ENCODE data around the gene HOOK2.

Gene HOOK2

GRCh38 chr19:12770922-12771321, 4.4 kb downstream of the HOOK2 start:
- Histone ChIP-seq H3K9ac (no peak overlapping the region), H3K4me2 (ENCODE audit: low read length) (no peak overlapping the region), H3K4me1 (peaks cover 4% of the 10 kb centered on the region), H3K27me3 (ENCODE audit: control insufficient read depth, insufficient read depth, low read length) (no peaks in the 10 kb centered on the region), H3K79me2 (peaks cover 2% of the 10 kb centered on the region), H3K4me3 (ENCODE audit: low read depth, low read length) (no peak overlapping the region), H3K9me3 (ENCODE audit: control insufficient read depth, low read length) (no peaks in the 10 kb centered on the region), H3K27ac (no peak overlapping the region), H3K36me3 (ENCODE audit: control insufficient read depth, insufficient read depth, low read length) (no peaks in the 10 kb centered on the region), H2AFZ (no peak overlapping the region)
- TF ChIP-seq, protein P1, sequence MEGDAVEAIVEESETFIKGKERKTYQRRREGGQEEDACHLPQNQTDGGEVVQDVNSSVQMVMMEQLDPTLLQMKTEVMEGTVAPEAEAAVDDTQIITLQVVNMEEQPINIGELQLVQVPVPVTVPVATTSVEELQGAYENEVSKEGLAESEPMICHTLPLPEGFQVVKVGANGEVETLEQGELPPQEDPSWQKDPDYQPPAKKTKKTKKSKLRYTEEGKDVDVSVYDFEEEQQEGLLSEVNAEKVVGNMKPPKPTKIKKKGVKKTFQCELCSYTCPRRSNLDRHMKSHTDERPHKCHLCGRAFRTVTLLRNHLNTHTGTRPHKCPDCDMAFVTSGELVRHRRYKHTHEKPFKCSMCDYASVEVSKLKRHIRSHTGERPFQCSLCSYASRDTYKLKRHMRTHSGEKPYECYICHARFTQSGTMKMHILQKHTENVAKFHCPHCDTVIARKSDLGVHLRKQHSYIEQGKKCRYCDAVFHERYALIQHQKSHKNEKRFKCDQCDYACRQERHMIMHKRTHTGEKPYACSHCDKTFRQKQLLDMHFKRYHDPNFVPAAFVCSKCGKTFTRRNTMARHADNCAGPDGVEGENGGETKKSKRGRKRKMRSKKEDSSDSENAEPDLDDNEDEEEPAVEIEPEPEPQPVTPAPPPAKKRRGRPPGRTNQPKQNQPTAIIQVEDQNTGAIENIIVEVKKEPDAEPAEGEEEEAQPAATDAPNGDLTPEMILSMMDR (IDR thresholded peaks at IDR 0.05) = no peak

DNA sequence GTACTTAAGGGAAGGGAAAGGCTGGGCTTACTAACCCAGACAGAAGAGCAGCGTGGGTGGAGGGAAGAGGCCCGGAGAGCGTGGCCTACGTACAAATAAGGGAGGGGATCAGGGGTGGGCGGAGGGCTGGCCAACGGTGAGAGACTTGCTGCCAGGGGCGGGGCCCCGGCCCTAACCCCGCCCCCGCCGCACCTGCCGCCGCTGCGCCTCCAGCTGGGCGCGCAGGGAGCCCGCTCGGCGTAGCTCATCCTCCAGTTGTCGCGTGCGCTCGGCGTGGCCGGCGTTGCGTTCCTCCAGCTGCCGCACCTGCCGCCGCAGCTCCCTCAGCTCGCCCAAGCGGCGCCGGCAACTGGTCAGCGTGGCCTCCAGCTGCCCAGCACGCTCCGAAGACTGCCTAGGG, 5.7 kb downstream of the HOOK2 start:
- TF ChIP-seq, protein P1 (IDR thresholded peaks at IDR 0.05) = no peak
- H3K4me3 ChIP-seq (ENCODE audit: low read depth, low read length) = no peak overlapping the region
- no peak overlapping the region for H3K9ac ChIP-seq
- H2AFZ ChIP-seq = no peak overlapping the region
- peaks cover 4% of the 10 kb centered on the region for H3K4me1 ChIP-seq
- H3K27ac ChIP-seq = no peak overlapping the region
- H3K27me3 ChIP-seq (ENCODE audit: control insufficient read depth, insufficient read depth, low read length) = no peaks in the 10 kb centered on the region
- no peak overlapping the region for H3K4me2 ChIP-seq (ENCODE audit: low read length)
- H3K36me3 ChIP-seq (ENCODE audit: control insufficient read depth, insufficient read depth, low read length) = no peaks in the 10 kb centered on the region
- peaks cover 2% of the 10 kb centered on the region for H3K79me2 ChIP-seq
- no peaks in the 10 kb centered on the region for H3K9me3 ChIP-seq (ENCODE audit: control insufficient read depth, low read length)

- Histone ChIP-seq H3K9ac (no peak overlapping the region), H2AFZ (no peak overlapping the region), H3K27ac (no peak overlapping the region), H3K4me1 (no peaks in the 10 kb centered on the region), H3K27me3 (ENCODE audit: control insufficient read depth, insufficient read depth, low read length) (no peaks in the 10 kb centered on the region), H3K4me3 (ENCODE audit: low read depth, low read length) (no peak overlapping the region), H3K4me2 (ENCODE audit: low read length) (no peak overlapping the region), H3K36me3 (ENCODE audit: control insufficient read depth, insufficient read depth, low read length) (no peaks in the 10 kb centered on the region), H3K9me3 (ENCODE audit: control insufficient read depth, low read length) (no peaks in the 10 kb centered on the region), H3K79me2 (peaks cover 2% of the 10 kb centered on the region)
- TF ChIP-seq, protein P1 (IDR thresholded peaks at IDR 0.05) = no peak
These were observed 7.7 kb downstream of the HOOK2 start for GRCh38 chr19:12767666-12768065.

GRCh38 chr19:12767150-12767549, 8.2 kb downstream of the HOOK2 start:
- no peak overlapping the region for H2AFZ ChIP-seq
- no peaks in the 10 kb centered on the region for H3K36me3 ChIP-seq (ENCODE audit: control insufficient read depth, insufficient read depth, low read length)
- no peak overlapping the region for H3K9ac ChIP-seq
- no peak overlapping the region for H3K27ac ChIP-seq
- H3K27me3 ChIP-seq (ENCODE audit: control insufficient read depth, insufficient read depth, low read length) = no peaks in the 10 kb centered on the region
- no peaks in the 10 kb centered on the region for H3K4me1 ChIP-seq
- peaks cover 2% of the 10 kb centered on the region for H3K79me2 ChIP-seq
- H3K4me3 ChIP-seq (ENCODE audit: low read depth, low read length) = no peak overlapping the region
- H3K4me2 ChIP-seq (ENCODE audit: low read length) = no peak overlapping the region
- no peaks in the 10 kb centered on the region for H3K9me3 ChIP-seq (ENCODE audit: control insufficient read depth, low read length)
- TF ChIP-seq, protein P1 (IDR thresholded peaks at IDR 0.05) = no peak

DNA sequence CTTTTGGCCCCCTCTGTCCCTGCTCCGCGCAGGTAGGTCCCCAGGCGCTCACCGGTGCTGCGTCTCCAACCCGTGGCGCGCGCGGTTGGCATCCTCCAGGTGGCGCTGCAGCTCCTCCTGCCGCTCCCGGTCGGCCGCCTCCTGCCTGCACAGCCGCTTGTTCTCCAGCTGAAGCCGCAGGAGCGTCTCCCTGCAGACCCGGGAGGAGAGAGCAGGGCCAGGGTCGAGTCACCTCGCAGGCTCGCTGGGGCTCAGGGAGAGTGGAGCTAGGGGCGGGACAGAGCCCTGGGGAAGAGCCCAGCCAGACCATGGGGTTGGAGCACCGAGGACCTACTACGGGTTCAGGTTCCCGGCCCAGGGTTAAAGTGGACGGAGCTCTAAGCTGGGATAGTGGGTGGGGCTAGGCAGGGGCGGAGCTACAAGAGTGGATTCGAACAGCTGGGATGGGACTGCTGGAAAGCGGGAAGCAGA, 9.3 kb downstream of the HOOK2 start:
- TF ChIP-seq, protein P1 (IDR thresholded peaks at IDR 0.05) = peak; percentile 89

More for the DNA sequence above, 9.3 kb downstream of the HOOK2 start:
- H3K36me3 ChIP-seq (ENCODE audit: control insufficient read depth, insufficient read depth, low read length) = no peaks in the 10 kb centered on the region
- peak overlapping the region; percentile 43 for H3K4me2 ChIP-seq (ENCODE audit: low read length)
- H3K4me3 ChIP-seq (ENCODE audit: low read depth, low read length) = no peak overlapping the region
- no peaks in the 10 kb centered on the region for H3K27me3 ChIP-seq (ENCODE audit: control insufficient read depth, insufficient read depth, low read length)
- H3K4me1 ChIP-seq = no peaks in the 10 kb centered on the region
- no peaks in the 10 kb centered on the region for H3K9me3 ChIP-seq (ENCODE audit: control insufficient read depth, low read length)
- H3K27ac ChIP-seq = peak overlapping the region; percentile 13
- no peak overlapping the region for H3K9ac ChIP-seq
- peak overlapping the region; percentile 16 for H2AFZ ChIP-seq
- peaks cover 2% of the 10 kb centered on the region for H3K79me2 ChIP-seq

Measured in parathyroid adenoma (tissue), 2 donors.